PFSK-1 (cell line): ENCODE data around the gene LPCAT3.

ENCODE experiments used
- FOXP2 ChIP-seq: optimal IDR thresholded peaks from 2 replicates; pipeline ENCODE3; 2011; ENCODE audit warnings: borderline replicate concordance, control low read depth, inconsistent platforms; ENCODE audit not compliant: insufficient read depth; ENCODE audit errors: extremely low read length, extremely low read depth
- POLR2AphosphoS5 ChIP-seq: IDR thresholded peaks from 2 replicates; pipeline ENCODE4 v1.6.1; 2012; ENCODE audit warnings: low read depth, mild to moderate bottlenecking, control low read depth, low read length, moderate library complexity
- REST ChIP-seq, 2 experiments: IDR thresholded peaks; 2 replicates each; pipeline versions ENCODE4 v1.6.1 to v1.8.0; 2011 to 2012; ENCODE audit warnings: low read depth in 2 of 2, low read length in 2 of 2, control low read depth in 1 of 2, inconsistent platforms in 1 of 2, mild to moderate bottlenecking in 1 of 2, moderate library complexity in 1 of 2; ENCODE audit not compliant: insufficient read depth in 1 of 2
- SIN3A ChIP-seq: IDR thresholded peaks from 2 replicates; pipeline ENCODE4 v1.6.1; 2012; ENCODE audit warnings: mild to moderate bottlenecking, low read length, moderate library complexity, borderline replicate concordance; ENCODE audit not compliant: insufficient read depth
- TAF1 ChIP-seq: IDR thresholded peaks from 2 replicates; pipeline ENCODE4 v1.6.1; 2012; ENCODE audit warnings: low read length, control low read depth, borderline replicate concordance; ENCODE audit not compliant: insufficient read depth

Gene LPCAT3

DNA sequence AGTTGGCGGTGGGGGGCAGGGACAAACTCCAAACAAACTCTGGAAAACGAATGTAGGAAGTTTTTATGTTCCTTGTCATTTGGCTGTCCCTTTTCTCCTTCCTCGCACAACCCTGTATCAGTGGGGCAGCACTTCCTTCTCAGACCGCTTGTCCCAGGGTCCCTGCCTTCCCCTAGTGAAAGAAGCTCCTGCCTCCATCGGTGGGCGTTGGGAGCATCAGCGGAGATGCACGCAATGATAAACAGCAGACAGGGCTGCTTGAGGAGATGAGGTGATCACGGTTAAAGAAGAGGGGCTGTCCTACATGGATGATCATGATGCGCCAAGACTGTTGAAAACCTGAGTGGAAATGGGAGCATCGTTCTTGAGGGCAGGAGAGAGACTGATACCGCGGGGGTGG, 42.9 kb upstream of the LPCAT3 start:
- TF ChIP-seq REST (IDR thresholded peaks at IDR 0.05; ENCODE audit: insufficient read depth in 1 of 2, low read depth in 2 of 2, low read length in 2 of 2) (no peak), SIN3A (no peak), POLR2AphosphoS5 (no peak), FOXP2 (no peak), TAF1 (no peak)

- TF ChIP-seq TAF1 = no peak
- no peak for TF ChIP-seq REST (IDR thresholded peaks at IDR 0.05; ENCODE audit: insufficient read depth in 1 of 2, low read depth in 2 of 2, low read length in 2 of 2)
- TF ChIP-seq SIN3A = no peak
These were observed 42.2 kb upstream of the LPCAT3 start, which contains the start of gene C1S for GRCh38 chr12:7060353-7060954. Gene C1S, plus strand, starts transcription at chr12:7060718. Its CDS starts 1,195 bp downstream, at chr12:7061913.

DNA sequence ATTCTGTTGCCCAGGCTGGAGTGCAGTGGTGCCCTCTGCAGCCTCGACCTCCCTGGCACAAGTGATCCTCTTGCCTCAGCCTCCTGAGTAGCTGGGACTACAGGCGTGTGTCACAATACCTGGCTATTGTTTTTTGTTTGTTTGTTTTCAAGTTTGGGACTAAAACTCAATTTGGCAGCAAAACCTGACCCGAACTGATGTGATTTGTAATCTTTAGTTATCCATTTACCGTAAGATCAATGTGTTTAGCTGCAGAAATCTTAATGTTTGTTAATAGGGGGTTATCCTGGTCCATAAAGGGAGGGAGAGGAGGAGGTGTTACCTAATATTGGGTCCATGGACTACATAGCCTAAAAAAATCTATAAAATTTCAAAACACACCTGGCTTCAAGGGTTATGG, 41.5 kb upstream of the LPCAT3 start:
- TF ChIP-seq FOXP2 (no peak), POLR2AphosphoS5 (no peak), TAF1 (no peak)

GRCh38 chr12:7058850-7059395, 40.6 kb upstream of the LPCAT3 start:
- no peak for TF ChIP-seq POLR2AphosphoS5
- TF ChIP-seq REST (IDR thresholded peaks at IDR 0.05; ENCODE audit: insufficient read depth in 1 of 2, low read depth in 2 of 2, low read length in 2 of 2) = no peak
- no peak for TF ChIP-seq SIN3A
- no peak for TF ChIP-seq FOXP2
- no peak for TF ChIP-seq TAF1

DNA sequence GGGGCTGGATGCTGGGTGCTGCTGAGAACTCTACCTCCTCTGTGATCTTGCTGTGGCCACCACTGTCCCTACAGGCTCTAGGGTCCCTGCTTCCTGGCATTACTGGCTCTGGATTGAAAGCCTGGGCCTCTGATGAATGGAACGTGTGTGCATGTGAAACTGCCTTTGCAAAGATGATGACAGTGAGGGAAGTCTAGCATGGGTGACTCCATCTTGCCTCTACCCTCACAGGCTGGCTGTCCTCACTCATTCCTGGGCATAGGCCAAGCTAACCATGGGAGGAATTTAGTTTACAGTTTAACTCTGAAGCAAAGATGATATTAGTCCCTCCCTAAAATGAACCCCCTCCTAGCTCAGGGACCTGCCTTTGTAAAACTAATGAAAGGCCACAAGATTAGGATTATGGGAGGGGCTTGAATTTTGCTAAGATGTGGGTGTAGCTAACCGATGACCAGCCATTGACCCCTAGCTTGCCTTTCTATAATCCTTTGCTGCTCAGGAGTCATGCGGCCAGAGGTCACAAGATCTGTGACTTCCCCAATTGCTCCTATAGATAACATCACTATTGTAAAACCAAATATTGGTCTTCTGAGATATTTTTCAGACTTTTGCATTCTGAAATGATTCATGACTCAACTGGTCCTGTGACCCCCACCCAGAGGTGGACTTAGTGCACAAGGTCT, 40.0 kb upstream of the LPCAT3 start:
- TF ChIP-seq SIN3A (no peak), POLR2AphosphoS5 (no peak), TAF1 (no peak)

DNA sequence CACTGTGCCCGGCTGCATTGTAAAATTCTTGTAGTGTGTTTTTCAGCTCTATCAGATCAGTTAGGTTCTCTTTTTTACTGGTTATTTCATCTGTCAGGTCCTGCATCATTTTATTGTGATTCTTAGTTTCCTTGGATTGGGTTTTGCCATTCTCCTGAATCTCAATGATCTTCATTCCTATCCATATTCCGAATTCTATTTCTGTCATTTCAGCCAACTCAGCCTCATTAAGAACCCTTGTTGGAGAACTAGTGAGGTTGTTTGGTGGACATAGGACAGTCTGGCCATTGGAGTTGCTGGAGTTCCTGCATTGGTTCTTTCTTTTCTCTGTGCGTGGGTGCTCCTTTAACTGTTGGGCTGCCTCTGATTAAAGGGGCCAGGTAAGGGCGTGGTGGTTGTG, 36.6 kb upstream of the LPCAT3 start:
- TF ChIP-seq POLR2AphosphoS5 (no peak), SIN3A (no peak), TAF1 (no peak), REST (IDR thresholded peaks at IDR 0.05; ENCODE audit: insufficient read depth in 1 of 2, low read depth in 2 of 2, low read length in 2 of 2) (no peak), FOXP2 (no peak)
